Endothelial cell of umbilical vein (primary cell): ENCODE data around the gene PRKAR1A. TPM values are rescaled to one million over a fixed set of nuclear protein-coding genes. Genes with fewer than 3 reads are reported as not detected.

Experiments
- BruUV-seq: library from RNA; stranded (reverse); fragments of 400-500 nt; replicated peaks from 2 replicates; lab custom pipeline; 2021; lab: Mats Ljungman, UMichigan
- CTCF ChIA-PET: fragments of 300-600, 350-600 bp; sonication (Branson Sonifier 250); formaldehyde crosslinking; loops from one replicate; lab custom pipeline; 2021; ENCODE audit warnings: antibody characterized with exemption, inconsistent platforms; lab: Charles Lee
- POLR2A ChIA-PET: fragments of 300-600, 350-600 bp; sonication (Branson Sonifier 250); formaldehyde crosslinking; loops from one replicate; lab custom pipeline; 2021; ENCODE audit warnings: antibody characterized with exemption, inconsistent platforms; lab: Charles Lee
- DNase-seq: peaks from one replicate; pipeline ENCODE4 v3.0.0-alpha.2; 2011; ENCODE audit warnings: low read depth, low spot score
- FAIRE-seq: peaks from 2 replicates; lab custom pipeline; 2011; peaks lifted over from hg19 to GRCh38; lab: Jason Lieb, UNC
- H2AFZ ChIP-seq: 2 replicates; pipeline ENCODE4 v1.6.0; 2012; ENCODE audit warnings: low read depth, low read length, control low read depth, inconsistent platforms
- H3K27ac ChIP-seq: 2 replicates; pipeline ENCODE4 v1.5.1; 2011; ENCODE audit warnings: low read depth, mild to moderate bottlenecking, control low read depth, low read length, moderate library complexity; ENCODE audit not compliant: insufficient read depth
- H3K27me3 ChIP-seq, 2 experiments: 2 replicates each; pipeline versions ENCODE4 v1.6.0 to v1.6.1; 2011; ENCODE audit warnings: low read length in 2 of 2, mixed read lengths in 1 of 2; ENCODE audit not compliant: control insufficient read depth in 2 of 2, insufficient read depth in 2 of 2
- H3K36me3 ChIP-seq, 2 experiments: 2 replicates in 1 of 2; 3 replicates in 1 of 2; pipeline ENCODE4 v1.5.1; 2011; ENCODE audit warnings: low read length in 2 of 2, mild to moderate bottlenecking in 1 of 2, moderate library complexity in 1 of 2; ENCODE audit not compliant: control insufficient read depth in 2 of 2, insufficient read depth in 2 of 2; ENCODE audit errors: extremely low read depth in 1 of 2
- H3K4me1 ChIP-seq: 3 replicates; pipeline ENCODE4 v1.5.1; 2011; ENCODE audit warnings: mild to moderate bottlenecking, low read length; ENCODE audit not compliant: control insufficient read depth, insufficient read depth; ENCODE audit errors: extremely low read depth
- H3K4me2 ChIP-seq: 2 replicates; pipeline ENCODE4 v1.6.1; 2011; ENCODE audit warnings: low read length, control low read depth, mixed read lengths; ENCODE audit not compliant: insufficient read depth
- H3K4me3 ChIP-seq, 3 experiments: fragments of 200-600 bp in 1 of 3; sonication (generic), shearing (Covaris generic) in 1 of 3; replicated peaks in 1 of 3; 2 replicates each; pipeline ENCODE4 v1.5.1; 2011 to 2016; ENCODE audit warnings: control low read depth in 3 of 3, low read length in 3 of 3, mild to moderate bottlenecking in 2 of 3, inconsistent platforms in 1 of 3, low read depth in 1 of 3, moderate library complexity in 1 of 3; ENCODE audit not compliant: insufficient read depth in 1 of 3
- H3K79me2 ChIP-seq: 2 replicates; pipeline ENCODE4 v1.6.0; 2012; ENCODE audit warnings: low read length, inconsistent platforms; ENCODE audit not compliant: control insufficient read depth, insufficient read depth
- H3K9ac ChIP-seq: replicated peaks from 2 replicates; pipeline ENCODE3; 2011; ENCODE audit warnings: low read length, control low read depth; ENCODE audit not compliant: insufficient read depth; ENCODE audit errors: extremely low read depth
- H3K9me1 ChIP-seq: replicated peaks from 3 replicates; pipeline ENCODE4 v1.6.0; 2011; ENCODE audit warnings: mild to moderate bottlenecking, low read length; ENCODE audit not compliant: control insufficient read depth, insufficient read depth; ENCODE audit errors: extremely low read depth
- H3K9me3 ChIP-seq: replicated peaks from 2 replicates; pipeline ENCODE4 v1.5.1; 2012; ENCODE audit warnings: low read length, inconsistent platforms; ENCODE audit not compliant: control insufficient read depth, insufficient read depth
- H4K20me1 ChIP-seq: replicated peaks from 2 replicates; pipeline ENCODE3; 2011; ENCODE audit warnings: mild to moderate bottlenecking, low read length; ENCODE audit not compliant: control insufficient read depth, insufficient read depth; ENCODE audit errors: extremely low read depth
- CTCF ChIP-seq, 2 donors: IDR thresholded peaks; 1 replicate in 1 of 2; 2 replicates in 1 of 2; pipeline ENCODE4 v1.5.1; 2011; ENCODE audit warnings: low read length in 2 of 2, mild to moderate bottlenecking in 2 of 2, moderate library complexity in 2 of 2, control low read depth in 1 of 2, inconsistent platforms in 1 of 2, low read depth in 1 of 2; ENCODE audit not compliant: insufficient read depth in 1 of 2; ENCODE audit errors: extremely low read depth in 1 of 2
- EZH2 ChIP-seq: IDR thresholded peaks from 2 replicates; pipeline ENCODE4 v1.6.1; 2012; ENCODE audit warnings: borderline replicate concordance, low read depth, mild to moderate bottlenecking, moderate library complexity, low read length, inconsistent platforms; ENCODE audit not compliant: severe bottlenecking
- FOS ChIP-seq: IDR thresholded peaks from 2 replicates; pipeline ENCODE4 v1.6.1; 2011; ENCODE audit warnings: mild to moderate bottlenecking, low read length, moderate library complexity, borderline replicate concordance; ENCODE audit not compliant: insufficient read depth
- GATA2 ChIP-seq: IDR thresholded peaks from 2 replicates; pipeline ENCODE4 v1.7.0; 2011; ENCODE audit warnings: low read depth, mild to moderate bottlenecking, moderate library complexity, mixed read lengths, low read length; ENCODE audit not compliant: insufficient read length, insufficient read depth
- JUN ChIP-seq: IDR thresholded peaks from 2 replicates; pipeline ENCODE4 v1.6.1; 2011; ENCODE audit warnings: borderline replicate concordance, low read depth; ENCODE audit not compliant: insufficient read length, insufficient read depth
- MAX ChIP-seq: IDR thresholded peaks from 2 replicates; pipeline ENCODE4 v1.6.1; 2011; ENCODE audit not compliant: insufficient read depth, insufficient read length
- MYC ChIP-seq: IDR thresholded peaks from one replicate; pipeline ENCODE4 v1.6.1; 2011; ENCODE audit warnings: mild to moderate bottlenecking, low read depth, low read length
- POLR2A ChIP-seq: IDR thresholded peaks from 2 replicates; pipeline ENCODE4 v1.6.1; 2012; ENCODE audit warnings: low read depth, mild to moderate bottlenecking, control low read depth, low read length
- POLR2AphosphoS5 ChIP-seq: IDR thresholded peaks from 2 replicates; pipeline ENCODE4 v1.6.1; 2012; ENCODE audit warnings: low read depth, mild to moderate bottlenecking, control low read depth, low read length, moderate library complexity; ENCODE audit not compliant: insufficient read depth
- dilution Hi-C: fragments of 300-500 bp; cut with MboI; formaldehyde crosslinking; loops from one replicate; pipeline ENCODE4 v1.15.0; 2019; ENCODE audit warnings: low sequenced_read_pairs; ENCODE audit not compliant: extremely low pct_ligation_motif_present
- intact Hi-C: fragments of 100-400 bp; cut with micrococcal nuclease; formaldehyde crosslinking; loops from one replicate; pipeline ENCODE4 v1.10.0; 2022
- polyA plus RNA-seq, 4 experiments: library from polyadenylated mRNA; depleted of rRNA in 3 of 4; stranded (reverse) in 3 of 4; unstranded in 1 of 4; fragments of >200 nt; gene quantifications; 2 replicates each; pipeline versions ENCODE4 v1.2.1 to v1.2.3, GENCODE V29; 2011 to 2012; ENCODE audit warnings: missing spikeins in 1 of 4
- total RNA-seq: library from RNA; stranded (reverse); gene quantifications from 2 replicates; pipeline ENCODE4 v1.2.3, GENCODE V29; 2021

Gene PRKAR1A
- total and polyA plus RNA-seq, 2 donors (not counting 3 experiments of a cell fraction or from before 2014, with no cell fraction given): 92.0 to 257 TPM

GRCh38 chr17:68599091-68599490, 86.9 kb downstream of the PRKAR1A start:
- CTCF ChIA-PET: no interaction called here
- Histone ChIP-seq H2AFZ (no peak overlapping the region), H3K9ac (no peak overlapping the region), H3K79me2 (no peaks in the 10 kb centered on the region), H3K4me2 (no peak overlapping the region), H3K9me1 (no peaks in the 10 kb centered on the region), H3K4me1 (peaks cover 3% of the 10 kb centered on the region), H3K27ac (no peak overlapping the region), H3K36me3 (no peaks in the 10 kb centered on the region), H3K27me3 (peaks cover 43 to 53% of the 10 kb centered on the region in 2 experiments), H3K4me3 (no peak overlapping the region), H3K9me3 (no peaks in the 10 kb centered on the region), H4K20me1 (no peaks in the 10 kb centered on the region)
- TF ChIP-seq POLR2AphosphoS5 (no peak), GATA2 (no peak), POLR2A (no peak), MAX (no peak), EZH2 (no peak), FOS (no peak), JUN (no peak), CTCF (IDR thresholded peaks at IDR 0.05; ENCODE audit: extremely low read depth in 1 of 2, insufficient read depth in 1 of 2, low read depth in 1 of 2, low read length in 2 of 2) (no peak), MYC (no peak)
- dilution Hi-C loops: no loop called here
- DNase-seq (no peak), FAIRE-seq (no peak)
- POLR2A ChIA-PET: no interaction called here
- intact Hi-C loops: no loop called here
- no TSS peak for BruUV-seq
